GM19324 (cell line): ENCODE results near the gene NBL1.

Experiments
- ATAC-seq: cut with Tn5 transposase; IDR thresholded peaks from one replicate; pipeline ENCODE4 v1.9.1; 2021; ENCODE audit warnings: mild to moderate bottlenecking, moderate library complexity; ENCODE audit not compliant: unreplicated experiment, low FRiP score

The NBL1 gene

DNA sequence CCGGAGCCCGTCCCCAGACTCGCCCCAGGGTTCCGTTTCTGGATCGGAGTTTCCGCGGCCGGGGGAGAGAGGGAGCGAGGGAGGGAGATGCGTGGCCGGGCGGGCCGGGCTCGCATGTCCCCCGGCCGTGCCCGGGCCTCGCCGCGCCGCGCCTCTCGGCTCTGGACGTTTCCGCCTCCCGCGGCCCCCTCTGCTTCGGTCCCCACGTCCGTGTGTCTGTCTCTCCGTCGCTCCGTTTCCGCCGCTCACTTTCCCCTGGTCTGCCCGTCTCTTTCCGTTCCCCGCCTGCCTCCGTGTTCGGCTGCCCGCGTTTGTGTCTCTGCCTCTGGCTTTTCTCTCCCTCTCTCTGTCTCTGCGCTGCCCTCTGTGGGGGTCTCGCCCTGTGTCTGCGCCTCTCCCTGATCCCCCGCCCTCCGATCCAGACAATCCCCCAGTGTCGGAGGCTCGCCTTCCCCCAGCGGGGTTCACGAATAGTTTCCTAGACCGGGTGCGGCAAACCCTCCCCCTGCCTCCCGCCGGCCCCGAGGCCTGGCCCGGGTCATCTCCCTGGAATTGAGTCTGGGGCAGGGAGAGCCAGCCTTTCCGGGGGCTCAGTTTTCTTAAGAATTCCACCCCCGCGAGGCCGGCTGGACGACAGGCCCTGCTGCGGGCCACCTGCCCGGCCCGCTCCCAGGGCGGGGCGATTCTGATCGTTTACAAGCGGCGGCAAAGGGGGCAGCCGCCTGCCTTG is 735 bp downstream of the NBL1 start:
- ATAC-seq, result no peak

DNA sequence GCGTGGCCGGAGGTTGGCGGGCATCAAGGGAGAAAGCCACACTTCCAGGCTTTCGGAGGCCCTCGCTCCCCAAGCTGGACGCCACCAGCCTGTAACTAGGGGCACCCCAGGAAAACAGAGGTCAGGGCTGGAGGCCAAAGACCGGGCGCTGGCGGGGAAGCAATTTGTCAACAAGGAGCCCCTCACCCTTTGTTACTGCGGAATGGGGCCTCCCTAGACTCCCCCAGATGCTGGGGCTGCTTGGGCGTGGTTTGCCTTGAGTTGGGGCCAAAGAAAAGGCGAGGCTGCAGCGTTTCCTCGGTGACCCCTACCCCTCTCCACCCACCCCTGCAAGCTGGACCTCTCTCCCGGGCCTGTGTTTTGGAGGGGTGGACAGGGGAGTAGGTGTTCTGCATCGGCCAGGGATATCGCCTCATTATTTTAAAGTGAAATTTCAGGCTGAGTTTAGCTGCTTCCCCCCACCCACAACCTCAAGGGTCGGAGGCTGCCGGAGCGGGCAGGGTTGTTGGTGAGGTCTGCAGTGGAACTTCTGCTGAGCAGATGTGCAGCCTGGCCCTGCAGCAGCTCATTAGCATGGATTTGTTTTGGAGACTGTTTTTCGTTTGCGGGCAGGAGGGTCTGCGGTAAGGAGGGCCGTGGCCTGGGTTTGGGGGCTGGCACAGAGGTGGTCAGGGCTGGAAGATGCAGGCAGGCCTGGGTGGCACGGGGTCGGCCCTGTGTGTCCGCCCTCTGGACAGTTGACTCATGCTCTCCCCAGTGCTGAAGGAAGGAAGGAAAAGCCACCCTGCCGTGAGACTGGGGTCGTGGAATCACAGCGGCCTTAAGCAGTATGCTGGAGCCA is 1.5 kb downstream of the NBL1 start:
- no peak for ATAC-seq

DNA sequence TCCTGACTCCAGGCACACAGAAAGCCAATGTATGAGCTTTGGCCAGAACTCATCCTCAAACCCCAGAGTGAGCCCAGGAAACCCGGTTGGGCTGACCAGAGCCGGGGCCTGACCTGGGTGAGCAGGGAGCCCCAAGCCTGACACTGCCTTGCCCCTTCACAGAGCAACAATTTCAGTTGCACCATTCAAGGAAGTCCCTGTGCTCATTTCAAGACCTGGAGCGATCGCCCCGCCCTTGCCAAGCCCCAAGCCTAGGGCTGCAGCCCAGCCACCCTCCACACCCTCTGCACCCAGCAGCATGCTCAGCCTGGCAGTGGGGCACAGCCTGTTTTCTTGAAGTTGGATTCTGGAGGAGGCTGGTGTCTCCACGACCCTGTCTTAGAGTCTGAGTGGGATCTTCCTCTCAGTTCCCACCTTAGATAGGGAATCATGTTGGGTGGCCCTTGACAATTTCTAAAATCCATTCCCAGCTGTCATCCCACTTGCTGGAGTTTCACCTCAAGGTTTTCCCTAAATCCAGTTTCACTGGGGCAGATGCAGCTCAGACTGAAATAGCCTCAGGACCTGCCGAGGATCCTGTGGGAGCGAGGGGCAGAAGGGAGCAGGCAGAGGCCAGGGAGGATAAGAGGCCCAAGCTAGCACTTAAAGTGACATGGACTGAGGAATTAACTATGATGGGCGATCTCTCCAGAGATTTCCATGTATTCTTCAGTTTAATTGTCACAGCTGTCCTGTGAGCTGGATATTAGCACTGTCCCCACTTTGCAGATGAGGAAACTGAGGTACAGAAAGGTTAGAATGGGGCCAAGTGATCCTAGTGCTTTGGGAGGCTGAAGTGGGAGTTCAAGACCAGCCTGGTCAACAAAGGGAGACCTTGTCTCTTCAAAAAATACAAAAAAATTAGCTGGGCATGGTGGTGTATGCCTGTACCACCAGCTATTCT is 2.5 kb downstream of the NBL1 start:
- ATAC-seq, result no peak

- no peak for ATAC-seq
Observed at GRCh38 chr1:19647643-19648042, 3.5 kb downstream of the NBL1 start.

DNA sequence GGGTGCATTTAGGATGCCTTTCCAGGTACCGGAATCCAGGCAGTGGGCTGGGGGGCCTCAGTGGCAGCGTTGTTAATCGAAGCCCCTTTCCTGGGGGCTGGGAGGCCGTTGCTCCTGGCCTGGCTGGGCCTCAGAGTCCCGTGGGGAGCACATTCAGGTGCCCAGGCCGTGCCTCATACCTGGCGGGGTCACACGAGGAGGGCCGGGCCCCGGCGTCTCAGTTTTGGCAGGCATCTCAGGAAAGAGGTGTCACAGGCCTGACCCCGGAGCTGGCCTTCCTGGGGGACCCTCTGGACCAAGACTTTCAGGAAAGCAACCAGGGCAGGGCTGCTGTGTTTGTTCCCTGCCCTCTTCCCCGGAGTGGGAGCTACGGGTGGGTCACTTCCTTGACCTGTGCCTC is 4.1 kb downstream of the NBL1 start:
- ATAC-seq, result no peak

DNA sequence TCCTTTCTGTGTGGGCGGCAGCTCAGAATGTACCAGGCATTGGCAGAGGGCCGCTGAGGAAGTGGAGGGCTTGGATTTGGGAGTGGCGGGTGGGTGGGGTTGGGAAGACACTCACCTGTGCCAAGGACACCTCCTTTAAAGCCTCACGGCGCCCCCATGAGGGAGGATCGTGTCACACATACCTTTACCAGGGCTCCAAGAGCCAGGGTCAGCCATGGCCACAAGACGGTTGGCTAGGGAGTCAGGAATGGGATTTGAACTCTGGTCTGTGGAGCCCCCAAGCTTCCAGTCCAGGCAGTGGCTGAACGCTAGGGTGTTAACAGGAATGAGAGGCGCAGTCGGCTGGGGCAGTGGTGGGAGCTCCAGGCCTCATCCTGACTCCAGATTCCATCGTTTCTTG is 4.6 kb downstream of the NBL1 start:
- no peak for ATAC-seq

DNA sequence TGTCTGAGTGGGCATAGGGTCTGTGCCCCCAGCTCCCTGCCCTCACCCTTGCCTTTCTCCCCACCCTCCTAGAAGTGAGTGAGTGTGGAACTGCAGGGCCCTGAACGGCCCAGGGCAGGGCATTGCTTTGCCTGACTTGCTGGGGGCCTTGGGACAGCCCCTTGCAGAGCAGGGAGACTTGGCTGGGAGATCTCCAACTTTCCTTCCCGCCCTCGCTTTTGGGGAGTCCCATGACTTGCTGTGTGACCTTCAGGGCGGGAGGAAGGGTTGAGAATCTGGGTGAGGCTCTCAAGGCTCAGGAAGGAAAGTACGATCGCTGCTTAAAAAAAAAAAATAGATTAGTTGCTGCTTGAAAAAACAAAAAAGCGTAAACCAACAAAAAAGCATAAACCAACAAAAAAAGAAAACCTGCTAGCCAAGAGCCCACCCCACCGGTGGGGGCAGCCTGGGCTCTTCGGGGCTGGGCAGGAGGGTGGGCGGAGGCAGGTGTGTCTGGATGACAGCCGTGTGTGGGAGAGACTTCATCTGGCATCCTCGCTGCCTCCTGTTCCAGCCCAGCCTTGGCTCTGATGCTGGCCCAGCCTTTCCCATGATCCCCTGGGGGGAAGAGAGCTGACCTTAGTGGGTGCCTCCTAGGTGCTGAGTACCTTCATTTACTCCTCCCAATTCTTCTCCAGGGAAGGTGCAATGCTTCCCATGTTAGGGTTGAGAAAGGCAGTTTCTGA is 6.5 kb downstream of the NBL1 start:
- no peak for ATAC-seq

- ATAC-seq, result no peak
Observed at GRCh38 chr1:19651141-19651737, 7.1 kb downstream of the NBL1 start.

DNA sequence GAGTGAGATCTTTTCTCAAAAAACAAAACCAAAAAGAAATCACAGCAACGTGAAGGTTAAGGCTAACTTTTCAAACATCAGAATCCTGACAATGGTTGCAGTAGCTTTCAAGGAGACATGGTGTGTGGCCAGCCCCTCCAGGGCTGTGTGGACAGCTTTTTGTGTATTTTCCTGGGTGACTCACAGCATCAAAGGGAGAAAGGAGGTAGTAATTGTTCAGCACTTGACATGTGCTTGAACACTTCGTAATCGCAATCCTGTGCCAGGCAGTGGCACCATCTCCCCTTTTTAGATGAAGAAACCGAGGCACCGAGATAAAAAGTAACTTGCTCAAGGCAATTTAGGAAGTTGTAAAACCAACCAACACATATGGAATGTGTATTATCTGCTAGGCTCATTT is 10.3 kb downstream of the NBL1 start:
- no peak for ATAC-seq

DNA sequence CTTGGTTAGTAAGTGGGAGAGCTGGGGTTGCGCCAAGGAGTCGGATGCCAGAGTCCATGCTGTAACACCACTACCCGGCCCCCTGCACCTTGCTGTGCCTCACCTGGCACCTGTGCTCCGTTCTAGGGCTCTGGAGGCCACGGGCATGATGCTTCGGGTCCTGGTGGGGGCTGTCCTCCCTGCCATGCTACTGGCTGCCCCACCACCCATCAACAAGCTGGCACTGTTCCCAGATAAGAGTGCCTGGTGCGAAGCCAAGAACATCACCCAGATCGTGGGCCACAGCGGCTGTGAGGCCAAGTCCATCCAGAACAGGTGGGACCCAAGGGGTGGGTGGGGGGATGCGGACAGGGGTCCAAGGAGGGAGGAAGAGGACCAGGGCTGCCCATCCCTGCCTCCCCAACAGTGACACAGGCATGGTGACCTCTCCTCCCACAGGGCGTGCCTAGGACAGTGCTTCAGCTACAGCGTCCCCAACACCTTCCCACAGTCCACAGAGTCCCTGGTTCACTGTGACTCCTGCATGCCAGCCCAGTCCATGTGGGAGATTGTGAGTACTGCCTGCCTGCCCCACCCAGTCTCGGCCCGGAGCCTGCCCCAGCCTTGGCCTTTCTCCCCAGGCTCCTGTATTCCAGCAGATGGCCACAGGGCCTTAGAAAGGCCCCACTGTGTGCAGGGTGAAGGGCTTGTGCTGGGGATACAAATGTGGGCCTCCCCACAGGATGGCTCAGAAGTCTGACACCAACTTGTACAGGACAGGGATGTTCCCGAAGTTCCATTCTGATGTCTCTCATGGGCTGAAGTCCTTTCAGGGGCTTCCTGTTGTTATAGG is 11.0 kb downstream of the NBL1 start:
- no peak for ATAC-seq

- ATAC-seq, result no peak
Observed at GRCh38 chr1:19655718-19656080, 11.6 kb downstream of the NBL1 start.

GRCh38 chr1:19656134-19656779 is 12.1 kb downstream of the NBL1 start:
- no peak for ATAC-seq

- ATAC-seq, result no peak
Observed at GRCh38 chr1:19656780-19657466, 12.8 kb downstream of the NBL1 start.

DNA sequence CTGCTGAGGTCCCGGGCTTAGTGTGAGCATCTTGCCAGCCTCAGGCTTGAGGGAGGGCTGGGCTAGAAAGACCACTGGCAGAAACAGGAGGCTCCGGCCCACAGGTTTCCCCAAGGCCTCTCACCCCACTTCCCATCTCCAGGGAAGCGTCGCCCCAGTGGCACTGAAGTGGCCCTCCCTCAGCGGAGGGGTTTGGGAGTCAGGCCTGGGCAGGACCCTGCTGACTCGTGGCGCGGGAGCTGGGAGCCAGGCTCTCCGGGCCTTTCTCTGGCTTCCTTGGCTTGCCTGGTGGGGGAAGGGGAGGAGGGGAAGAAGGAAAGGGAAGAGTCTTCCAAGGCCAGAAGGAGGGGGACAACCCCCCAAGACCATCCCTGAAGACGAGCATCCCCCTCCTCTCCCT is 13.4 kb downstream of the NBL1 start:
- no peak for ATAC-seq

- ATAC-seq, result no peak
Observed at GRCh38 chr1:19658186-19658585, 14.1 kb downstream of the NBL1 start.

- no peak for ATAC-seq
Observed at GRCh38 chr1:19661721-19662228, 17.7 kb downstream of the NBL1 start.

GRCh38 chr1:19662313-19662712 is 18.2 kb downstream of the NBL1 start:
- ATAC-seq, result no peak
